H9 (cell line): ENCODE data around the gene MMP24OS. TPM values are rescaled to one million over a fixed set of nuclear protein-coding genes. Genes with fewer than 3 reads are reported as not detected.
A peak's percentile ranks its signal among the peaks of the same experiment; 100 is the strongest.

Experiments
- DNase-seq: peaks from one replicate; pipeline ENCODE4 v3.0.0-alpha.2; 2017
- H2AFZ ChIP-seq: one replicate; pipeline ENCODE4 v1.6.1; 2013; ENCODE audit warnings: mild to moderate bottlenecking, low read length, control low read depth, moderate library complexity
- H2AK5ac ChIP-seq: 2 replicates; pipeline ENCODE4 v1.6.1; 2013; ENCODE audit warnings: low read length, control low read depth, mixed read lengths; ENCODE audit not compliant: insufficient read length
- H2BK120ac ChIP-seq: one replicate; pipeline ENCODE4 v1.6.1; 2013; ENCODE audit warnings: low read depth, mild to moderate bottlenecking, low read length, control low read depth, inconsistent platforms; ENCODE audit not compliant: poor library complexity, severe bottlenecking
- H2BK12ac ChIP-seq: 2 replicates; pipeline ENCODE4 v1.6.1; 2013; ENCODE audit warnings: low read length, control low read depth, mixed read lengths, low read depth; ENCODE audit not compliant: insufficient read length
- H2BK15ac ChIP-seq: 2 replicates; pipeline ENCODE4 v1.6.1; 2013; ENCODE audit warnings: low read depth, low read length, control low read depth
- H2BK20ac ChIP-seq: one replicate; pipeline ENCODE4 v1.6.1; 2013; ENCODE audit warnings: low read depth, mild to moderate bottlenecking, low read length, control low read depth, inconsistent platforms; ENCODE audit not compliant: poor library complexity, severe bottlenecking
- H2BK5ac ChIP-seq: 2 replicates; pipeline ENCODE4 v1.6.1; 2013; ENCODE audit warnings: low read length, control low read depth, mixed read lengths; ENCODE audit not compliant: insufficient read length
- H3K14ac ChIP-seq: 2 replicates; pipeline ENCODE4 v1.6.1; 2013; ENCODE audit warnings: low read length, control low read depth; ENCODE audit not compliant: insufficient read depth
- H3K18ac ChIP-seq: 2 replicates; pipeline ENCODE4 v1.6.1; 2013; ENCODE audit warnings: low read depth, mild to moderate bottlenecking, mixed read lengths, low read length, control low read depth; ENCODE audit not compliant: insufficient read length
- H3K23ac ChIP-seq: 2 replicates; pipeline ENCODE4 v1.6.1; 2013; ENCODE audit warnings: low read length, control low read depth, mixed read lengths, low read depth; ENCODE audit not compliant: insufficient read length
- H3K23me2 ChIP-seq: 2 replicates; pipeline ENCODE4 v1.6.1; 2013; ENCODE audit warnings: low read depth, mild to moderate bottlenecking, mixed read lengths, low read length, control low read depth; ENCODE audit not compliant: insufficient read length, poor library complexity, severe bottlenecking
- H3K27ac ChIP-seq: 2 replicates; pipeline ENCODE4 v1.5.1; 2013; ENCODE audit warnings: low read length, control low read depth, mixed read lengths, low read depth; ENCODE audit not compliant: insufficient read length
- H3K27me3 ChIP-seq: 2 replicates; pipeline ENCODE4 v1.6.1; 2013; ENCODE audit warnings: low read length, control low read depth, inconsistent platforms; ENCODE audit not compliant: insufficient read depth
- H3K4ac ChIP-seq: 2 replicates; pipeline ENCODE4 v1.6.1; 2013; ENCODE audit warnings: low read depth, mild to moderate bottlenecking, control low read depth, inconsistent platforms, low read length, moderate library complexity
- H3K4me1 ChIP-seq: 2 replicates; pipeline ENCODE4 v1.6.1; 2013; ENCODE audit warnings: low read length, control low read depth, inconsistent platforms; ENCODE audit not compliant: insufficient read depth
- H3K4me2 ChIP-seq: 2 replicates; pipeline ENCODE4 v1.6.1; 2013; ENCODE audit warnings: low read length, control low read depth, mixed read lengths; ENCODE audit not compliant: insufficient read length, insufficient read depth
- H3K56ac ChIP-seq: 2 replicates; pipeline ENCODE4 v1.6.1; 2013; ENCODE audit warnings: low read depth, mild to moderate bottlenecking, mixed read lengths, low read length, control low read depth; ENCODE audit not compliant: insufficient read length
- H3K79me1 ChIP-seq: 2 replicates; pipeline ENCODE4 v1.6.1; 2013; ENCODE audit warnings: low read depth, mild to moderate bottlenecking, moderate library complexity, low read length, control low read depth, inconsistent platforms; ENCODE audit not compliant: insufficient read depth, poor library complexity, severe bottlenecking
- H3K79me2 ChIP-seq: 2 replicates; pipeline ENCODE4 v1.6.1; 2013; ENCODE audit warnings: low read length, control low read depth, inconsistent platforms; ENCODE audit not compliant: insufficient read depth
- H3K9ac ChIP-seq: 2 replicates; pipeline ENCODE4 v1.6.1; 2013; ENCODE audit warnings: low read length, control low read depth, mixed read lengths; ENCODE audit not compliant: insufficient read length; ENCODE audit errors: extremely low read depth
- H3K9me3 ChIP-seq: one replicate; pipeline ENCODE4 v1.6.1; 2013; ENCODE audit warnings: low read depth, low read length, inconsistent platforms; ENCODE audit not compliant: control insufficient read depth
- H3T11ph ChIP-seq: one replicate; pipeline ENCODE4 v1.6.1; 2013; ENCODE audit warnings: mild to moderate bottlenecking, low read length, control low read depth, inconsistent platforms
- H4K20me1 ChIP-seq: one replicate; pipeline ENCODE4 v1.6.1; 2013; ENCODE audit not compliant: control insufficient read depth, insufficient read length, insufficient read depth
- H4K5ac ChIP-seq: 2 replicates; pipeline ENCODE4 v1.6.1; 2013; ENCODE audit warnings: low read depth, mild to moderate bottlenecking, mixed read lengths, low read length, control low read depth; ENCODE audit not compliant: insufficient read length
- H4K8ac ChIP-seq: replicated peaks from 2 replicates; pipeline ENCODE4 v1.6.1; 2013; ENCODE audit warnings: low read length, control low read depth, mixed read lengths, low read depth; ENCODE audit not compliant: insufficient read length
- H4K91ac ChIP-seq: 2 replicates; pipeline ENCODE4 v1.6.1; 2013; ENCODE audit warnings: low read depth, mild to moderate bottlenecking, moderate library complexity, mixed read lengths, low read length, control low read depth; ENCODE audit not compliant: insufficient read length
- H3K27ac Mint-ChIP-seq, 3 experiments: 2 replicates in 2 of 3; 3 replicates in 1 of 3; pipeline ENCODE4 v1.8.0; 2020 to 2021; ENCODE audit warnings: mixed read lengths in 3 of 3, mild to moderate bottlenecking in 1 of 3, moderate library complexity in 1 of 3
- H3K27me3 Mint-ChIP-seq: 2 replicates; pipeline ENCODE4 v1.8.0; 2021; ENCODE audit warnings: low read depth, mild to moderate bottlenecking, moderate library complexity, mixed read lengths
- H3K36me3 Mint-ChIP-seq, 3 experiments: 2 replicates in 2 of 3; 3 replicates in 1 of 3; pipeline ENCODE4 v1.8.0; 2020 to 2021; ENCODE audit warnings: low read depth in 3 of 3, mixed read lengths in 3 of 3; ENCODE audit not compliant: insufficient read depth in 1 of 3
- H3K4me1 Mint-ChIP-seq, 2 experiments: 2 replicates each; pipeline ENCODE4 v1.8.0; 2020; ENCODE audit warnings: mixed read lengths in 2 of 2
- H3K4me3 Mint-ChIP-seq, 2 experiments: 2 replicates in 1 of 2; 3 replicates in 1 of 2; pipeline ENCODE4 v1.8.0; 2020 to 2021; ENCODE audit warnings: mild to moderate bottlenecking in 2 of 2, mixed read lengths in 2 of 2, moderate library complexity in 1 of 2
- H3K9me3 Mint-ChIP-seq, 2 experiments: 2 replicates in 1 of 2; 3 replicates in 1 of 2; pipeline ENCODE4 v1.8.0; 2020; ENCODE audit warnings: mild to moderate bottlenecking in 2 of 2, mixed read lengths in 2 of 2, moderate library complexity in 1 of 2
- CTCF ChIP-seq: fragments of 200-600 bp; sonication (generic); conservative IDR thresholded peaks from 3 replicates; pipeline ENCODE4 v1.8.0; 2021; ENCODE audit warnings: antibody characterized with exemption, mild to moderate bottlenecking
- WGBS: extraction: QIAGEN DNeasy Blood & Tissue Kit; methylation state at CpG from one replicate; pipeline ENCODE4 v1.1.7; 2013; ENCODE audit warnings: missing lambda C conversion rate, low lambda C conversion rate, mixed read lengths; ENCODE audit not compliant: insufficient read length; ENCODE audit errors: extremely low coverage; 5-methylcytosine and 5-hydroxymethylcytosine counted together
- total RNA-seq: library from RNA; stranded (reverse); gene quantifications from 2 replicates; pipeline ENCODE4 v1.2.1, GENCODE V29; 2021

The MMP24OS gene
- total RNA-seq, 1 experiment from 2014 or later = 43.8 TPM

DNA sequence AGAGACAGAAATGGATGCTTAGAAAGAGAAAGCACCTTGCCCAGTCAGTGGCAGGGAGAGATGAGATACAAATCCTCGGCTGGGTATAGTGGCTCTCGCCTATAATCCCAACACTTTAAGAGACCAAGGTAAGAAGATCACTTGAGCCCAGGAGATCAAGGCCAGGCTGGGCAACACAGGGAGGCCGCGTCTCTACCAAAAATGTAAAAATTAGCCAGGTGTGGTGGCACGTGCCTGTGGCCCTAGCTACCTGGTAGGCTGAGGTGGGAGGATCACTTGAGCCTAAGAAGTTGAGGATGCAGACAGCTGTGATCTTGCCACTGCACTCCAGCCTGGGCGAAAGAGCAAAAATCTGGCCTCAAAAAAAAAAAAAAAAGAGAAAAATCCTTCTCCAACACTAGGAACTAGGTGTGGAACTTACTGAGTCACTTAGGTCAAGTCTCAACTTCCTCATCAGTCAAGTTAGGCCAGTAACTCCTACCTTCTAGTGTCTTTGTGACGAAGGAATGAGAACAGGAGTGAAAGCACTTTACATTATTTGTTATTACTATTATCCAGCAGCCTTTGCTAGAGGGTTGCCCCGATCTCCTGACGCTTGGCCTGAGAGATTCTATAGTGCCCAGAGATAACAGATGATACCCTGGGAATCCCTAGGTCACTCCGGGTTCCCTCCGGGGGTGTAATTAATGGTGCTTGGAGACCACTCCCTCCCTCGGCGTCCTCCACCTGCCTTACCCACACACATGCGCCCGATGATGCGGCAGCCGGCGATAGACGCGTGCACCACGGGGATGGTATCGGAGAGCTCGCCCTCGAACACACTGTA lies 5.7 kb upstream of the MMP24OS start:
- Histone ChIP-seq H3K4ac (no peak overlapping the region), H3K9ac (peak overlapping the region; percentile 83), H2AK5ac (no peak overlapping the region), H2AFZ (no peak overlapping the region), H3K79me1 (no peaks in the 10 kb centered on the region), H2BK20ac (no peak overlapping the region), H2BK5ac (no peak overlapping the region), H2BK15ac (no peak overlapping the region), H3K56ac (no peak overlapping the region), H3K27ac (no peak overlapping the region), H3K23me2 (peaks cover 4% of the 10 kb centered on the region), H3K14ac (peak overlapping the region; percentile 83), H3K4me2 (peak overlapping the region; percentile 93), H4K8ac (no peak overlapping the region), H3K18ac (peak overlapping the region; percentile 66), H2BK120ac (no peak overlapping the region), H4K5ac (no peak overlapping the region), H4K91ac (no peak overlapping the region), H3K79me2 (peaks cover 11% of the 10 kb centered on the region), H3T11ph (no peak overlapping the region), H3K9me3 (no peaks in the 10 kb centered on the region), H3K23ac (no peak overlapping the region), H2BK12ac (no peak overlapping the region), H3K4me1 (peaks cover 7% of the 10 kb centered on the region), H3K27me3 (no peaks in the 10 kb centered on the region), H4K20me1 (no peaks in the 10 kb centered on the region)
- Mint-ChIP-seq H3K4me3 (peak overlapping the region; percentile 88 to 96), H3K4me1 (peaks cover 18 to 20% of the 10 kb centered on the region in 2 experiments), H3K27me3 (no peaks in the 10 kb centered on the region; the same call in 1 of the 2 replicates), H3K27ac (peak overlapping the region; percentile 87 to 93 (median 91)), H3K9me3 (no peaks in the 10 kb centered on the region), H3K36me3 (peaks cover 23 to 47% (median 47%) of the 10 kb centered on the region in 3 experiments)
- no peak for DNase-seq
- no CpG with 5 or more reads among the region's 24 CpGs for WGBS
- TF ChIP-seq CTCF = no peak
